NCI-H2171 treated with DMSO at 0.1 percent for 48 hours (cell line): Measurements from ENCODE around the gene GOLGA8T.
"Not testable (repeated sequence)": the region's sequence is repeated elsewhere in the genome, so short reads cannot be mapped to it uniquely, and the experiment has no call there.

Experiments
- DNase-seq: peaks from one replicate; lab custom pipeline; 2025; lab: John Stamatoyannopoulos, UW

The GOLGA8T gene

GRCh38 chr15:30192119-30192745 is 57.4 kb downstream of the GOLGA8T start:
- not testable (repeated sequence) for DNase-seq

DNA sequence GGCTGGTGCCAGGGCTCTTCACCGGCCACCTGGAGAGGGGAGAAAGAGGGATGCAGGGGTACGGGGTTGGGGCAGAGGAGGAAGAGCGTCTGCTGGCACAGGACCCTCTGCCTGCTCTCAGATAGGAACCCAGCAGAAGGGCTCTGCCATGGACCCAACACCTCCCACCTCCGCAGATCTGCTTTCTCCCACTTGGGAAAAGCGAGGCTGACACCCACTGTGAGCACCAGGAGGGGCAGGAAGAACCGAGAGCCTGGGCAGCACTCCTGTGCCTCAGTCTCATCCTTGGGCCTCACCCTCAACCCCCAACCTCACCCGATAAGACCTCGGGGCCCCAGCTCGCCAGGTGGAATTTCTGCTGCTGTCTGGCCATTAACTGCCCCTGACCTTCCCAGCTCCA is 58.0 kb downstream of the GOLGA8T start:
- not testable (repeated sequence) for DNase-seq
